Measurements from ENCODE around the gene PCDH19.
A peak's percentile ranks its signal among the peaks of the same experiment; 100 is the strongest.

The PCDH19 gene

GRCh38 chrX:100413229-100413628 is 3.2 kb upstream of the PCDH19 start:
- H3K27me3 ChIP-seq (ENCODE audit: control insufficient read depth, insufficient read depth, low read length): peaks cover 59% of the 10 kb centered on the region
- no peak overlapping the region for H3K9ac ChIP-seq (ENCODE audit: low read depth, low read length)
- H3K9me3 ChIP-seq (ENCODE audit: control insufficient read depth, insufficient read depth, low read length): no peaks in the 10 kb centered on the region
- peak overlapping the region; percentile 47 for H3K4me3 ChIP-seq (ENCODE audit: low read depth, low read length)
- H3K36me3 ChIP-seq (ENCODE audit: control insufficient read depth, insufficient read depth, low read length): no peaks in the 10 kb centered on the region
- peaks cover 31% of the 10 kb centered on the region for H3K4me1 ChIP-seq (ENCODE audit: control insufficient read depth, insufficient read depth, low read length)

GRCh38 chrX:100411802-100412715 is 2.0 kb upstream of the PCDH19 start:
- no peaks in the 10 kb centered on the region for H3K9me3 ChIP-seq (ENCODE audit: control insufficient read depth, insufficient read depth, low read length)
- H3K4me3 ChIP-seq (ENCODE audit: low read depth, low read length): peak overlapping the region; percentile 47
- H3K9ac ChIP-seq (ENCODE audit: low read depth, low read length): no peak overlapping the region
- H3K27me3 ChIP-seq (ENCODE audit: control insufficient read depth, insufficient read depth, low read length): peaks cover 70% of the 10 kb centered on the region
- H3K36me3 ChIP-seq (ENCODE audit: control insufficient read depth, insufficient read depth, low read length): peaks cover 4% of the 10 kb centered on the region
- peaks cover 23% of the 10 kb centered on the region for H3K4me1 ChIP-seq (ENCODE audit: control insufficient read depth, insufficient read depth, low read length)

GRCh38 chrX:100410901-100411801 is 1.1 kb upstream of the PCDH19 start:
- no peaks in the 10 kb centered on the region for H3K9me3 ChIP-seq (ENCODE audit: control insufficient read depth, insufficient read depth, low read length)
- H3K4me3 ChIP-seq (ENCODE audit: low read depth, low read length): peak overlapping the region; percentile 47
- peaks cover 7% of the 10 kb centered on the region for H3K36me3 ChIP-seq (ENCODE audit: control insufficient read depth, insufficient read depth, low read length)
- peaks cover 70% of the 10 kb centered on the region for H3K27me3 ChIP-seq (ENCODE audit: control insufficient read depth, insufficient read depth, low read length)
- no peak overlapping the region for H3K9ac ChIP-seq (ENCODE audit: low read depth, low read length)
- H3K4me1 ChIP-seq (ENCODE audit: control insufficient read depth, insufficient read depth, low read length): peaks cover 19% of the 10 kb centered on the region

- H3K36me3 ChIP-seq (ENCODE audit: control insufficient read depth, insufficient read depth, low read length): peaks cover 7% of the 10 kb centered on the region
- peak overlapping the region; percentile 40 for H3K4me3 ChIP-seq (ENCODE audit: low read depth, low read length)
- peaks cover 92% of the 10 kb centered on the region for H3K27me3 ChIP-seq (ENCODE audit: control insufficient read depth, insufficient read depth, low read length)
- H3K9ac ChIP-seq (ENCODE audit: low read depth, low read length): no peak overlapping the region
- no peaks in the 10 kb centered on the region for H3K9me3 ChIP-seq (ENCODE audit: control insufficient read depth, insufficient read depth, low read length)
- H3K4me1 ChIP-seq (ENCODE audit: control insufficient read depth, insufficient read depth, low read length): peaks cover 25% of the 10 kb centered on the region
Measured at GRCh38 chrX:100408713-100409609, 1.1 kb downstream of the PCDH19 start.

GRCh38 chrX:100407784-100408712 is 2.0 kb downstream of the PCDH19 start:
- Histone ChIP-seq H3K36me3 (ENCODE audit: control insufficient read depth, insufficient read depth, low read length) (peaks cover 7% of the 10 kb centered on the region), H3K4me3 (ENCODE audit: low read depth, low read length) (peak overlapping the region; percentile 39), H3K9me3 (ENCODE audit: control insufficient read depth, insufficient read depth, low read length) (no peaks in the 10 kb centered on the region), H3K9ac (ENCODE audit: low read depth, low read length) (no peak overlapping the region), H3K4me1 (ENCODE audit: control insufficient read depth, insufficient read depth, low read length) (peaks cover 28% of the 10 kb centered on the region), H3K27me3 (ENCODE audit: control insufficient read depth, insufficient read depth, low read length) (peaks cover 95% of the 10 kb centered on the region)

GRCh38 chrX:100407147-100407783 is 2.8 kb downstream of the PCDH19 start:
- H3K27me3 ChIP-seq (ENCODE audit: control insufficient read depth, insufficient read depth, low read length): peaks cover 95% of the 10 kb centered on the region
- H3K9me3 ChIP-seq (ENCODE audit: control insufficient read depth, insufficient read depth, low read length): no peaks in the 10 kb centered on the region

GRCh38 chrX:100405424-100405823 is 4.6 kb downstream of the PCDH19 start:
- Histone ChIP-seq H3K4me3 (ENCODE audit: low read depth, low read length) (no peak overlapping the region), H3K4me1 (ENCODE audit: control insufficient read depth, insufficient read depth, low read length) (peaks cover 24% of the 10 kb centered on the region), H3K36me3 (ENCODE audit: control insufficient read depth, insufficient read depth, low read length) (peaks cover 7% of the 10 kb centered on the region), H3K9ac (ENCODE audit: low read depth, low read length) (no peak overlapping the region), H3K9me3 (ENCODE audit: control insufficient read depth, insufficient read depth, low read length) (no peaks in the 10 kb centered on the region), H3K27me3 (ENCODE audit: control insufficient read depth, insufficient read depth, low read length) (peaks cover 92% of the 10 kb centered on the region)

More at GRCh38 chrX:100407147-100407783, 2.8 kb downstream of the PCDH19 start:
- H3K4me1 ChIP-seq (ENCODE audit: control insufficient read depth, insufficient read depth, low read length): peaks cover 22% of the 10 kb centered on the region
- peak overlapping the region; percentile 39 for H3K4me3 ChIP-seq (ENCODE audit: low read depth, low read length)
- no peak overlapping the region for H3K9ac ChIP-seq (ENCODE audit: low read depth, low read length)
- peaks cover 7% of the 10 kb centered on the region for H3K36me3 ChIP-seq (ENCODE audit: control insufficient read depth, insufficient read depth, low read length)

GRCh38 chrX:100404851-100405250 is 5.2 kb downstream of the PCDH19 start:
- no peak overlapping the region for H3K9ac ChIP-seq (ENCODE audit: low read depth, low read length)
- H3K27me3 ChIP-seq (ENCODE audit: control insufficient read depth, insufficient read depth, low read length): peaks cover 95% of the 10 kb centered on the region

GRCh38 chrX:100395781-100396180 is 14.3 kb downstream of the PCDH19 start:
- peaks cover 13% of the 10 kb centered on the region for H3K4me1 ChIP-seq (ENCODE audit: control insufficient read depth, insufficient read depth, low read length)

More at GRCh38 chrX:100404851-100405250, 5.2 kb downstream of the PCDH19 start:
- H3K36me3 ChIP-seq (ENCODE audit: control insufficient read depth, insufficient read depth, low read length): peaks cover 7% of the 10 kb centered on the region
- H3K4me1 ChIP-seq (ENCODE audit: control insufficient read depth, insufficient read depth, low read length): peaks cover 24% of the 10 kb centered on the region
- no peaks in the 10 kb centered on the region for H3K9me3 ChIP-seq (ENCODE audit: control insufficient read depth, insufficient read depth, low read length)
- H3K4me3 ChIP-seq (ENCODE audit: low read depth, low read length): no peak overlapping the region

GRCh38 chrX:100381619-100382018 is 28.5 kb downstream of the PCDH19 start:
- peaks cover 17% of the 10 kb centered on the region for H3K4me1 ChIP-seq (ENCODE audit: control insufficient read depth, insufficient read depth, low read length)
- no peaks in the 10 kb centered on the region for H3K9me3 ChIP-seq (ENCODE audit: control insufficient read depth, insufficient read depth, low read length)
- H3K36me3 ChIP-seq (ENCODE audit: control insufficient read depth, insufficient read depth, low read length): no peaks in the 10 kb centered on the region
- H3K9ac ChIP-seq (ENCODE audit: low read depth, low read length): no peak overlapping the region
- H3K27me3 ChIP-seq (ENCODE audit: control insufficient read depth, insufficient read depth, low read length): no peaks in the 10 kb centered on the region
- H3K4me3 ChIP-seq (ENCODE audit: low read depth, low read length): no peak overlapping the region

More at GRCh38 chrX:100395781-100396180, 14.3 kb downstream of the PCDH19 start:
- Histone ChIP-seq H3K9me3 (ENCODE audit: control insufficient read depth, insufficient read depth, low read length) (no peaks in the 10 kb centered on the region), H3K27me3 (ENCODE audit: control insufficient read depth, insufficient read depth, low read length) (peaks cover 74% of the 10 kb centered on the region), H3K9ac (ENCODE audit: low read depth, low read length) (no peak overlapping the region), H3K36me3 (ENCODE audit: control insufficient read depth, insufficient read depth, low read length) (no peaks in the 10 kb centered on the region), H3K4me3 (ENCODE audit: low read depth, low read length) (peak overlapping the region; percentile 26)

All from iPS-15b (cell line).